Ovary (tissue), 9 donors: ENCODE data around the gene GSTO2. TPM values are rescaled to one million over a fixed set of nuclear protein-coding genes. Genes with fewer than 3 reads are reported as not detected.

Source experiments
- DNase-seq, 5 donors: peaks; one replicate each; pipeline ENCODE4 v3.0.0-alpha.2; 2019 to 2020
- H3K27ac ChIP-seq, 2 donors: fragments of 200-600 bp; one replicate each; pipeline versions ENCODE4 v1.5.1 to v1.8.0; 2019 to 2022
- H3K27me3 ChIP-seq: fragments of 200-600 bp; one replicate; pipeline ENCODE4 v1.8.0; 2022
- H3K36me3 ChIP-seq: fragments of 200-600 bp; sonication (generic); one replicate; pipeline ENCODE4 v1.5.1; 2019
- H3K4me1 ChIP-seq: one replicate; pipeline ENCODE4 v1.8.1; 2013; ENCODE audit warnings: mild to moderate bottlenecking, moderate library complexity; ENCODE audit not compliant: insufficient read depth
- H3K4me3 ChIP-seq: fragments of 200-600 bp; sonication (generic); one replicate; pipeline ENCODE4 v1.5.1; 2017
- H3K9me3 ChIP-seq, 2 donors: fragments of 200-600 bp in 1 of 2; sonication (generic) in 1 of 2; one replicate each; pipeline versions ENCODE4 v1.5.1 to v1.8.1; 2013 to 2019; ENCODE audit warnings: mild to moderate bottlenecking in 1 of 2, moderate library complexity in 1 of 2
- CTCF ChIP-seq, 3 donors: fragments of 450-650 bp in 2 of 3; fragments of 200-600 bp in 1 of 3; IDR thresholded peaks; one replicate each; pipeline versions ENCODE4 v1.5.1 to v1.8.0; 2016 to 2022; ENCODE audit warnings: antibody characterized with exemption in 3 of 3, mild to moderate bottlenecking in 1 of 3
- EP300 ChIP-seq: sonication (generic); formaldehyde crosslinking; IDR thresholded peaks from one replicate; pipeline ENCODE4 v1.6.1; 2017; ENCODE audit warnings: antibody characterized with exemption
- POLR2A ChIP-seq: fragments of 450-650 bp; IDR thresholded peaks from one replicate; pipeline ENCODE4 v1.6.1; 2017; ENCODE audit warnings: antibody characterized with exemption, mild to moderate bottlenecking, moderate library complexity
- WGBS, 3 donors: extraction: QIAGEN DNeasy Blood & Tissue Kit in 1 of 3; methylation state at CpG; one replicate each; pipeline versions ENCODE4 v1.1.5 to v1.1.7; 2013 to 2017; 5-methylcytosine and 5-hydroxymethylcytosine counted together
- intact Hi-C, 4 donors: fragments of 100-400 bp; cut with DNase I; formaldehyde crosslinking; loops; one replicate each; pipeline versions ENCODE4 v1.11.0 to v1.15.1; 2022 to 2023
- polyA plus RNA-seq, 2 donors: library from polyadenylated mRNA; stranded (reverse); fragments of 200-250 nt in 1 of 2; fragments of 350-450 nt in 1 of 2; fragmentation: Illumina TruSeq in 1 of 2; extraction: RNeasy Lipid Tissue Mini Kit (QIAGEN cat#74804) in 1 of 2; gene quantifications; one replicate each; pipeline ENCODE4 v1.2.3, GENCODE V29; 2013 to 2014
- total RNA-seq, 7 donors: library from RNA; depleted of rRNA in 2 of 7; stranded (reverse); fragments of >200 nt in 2 of 7; fragmentation: NEBNext Ultra II Directional in 3 of 7; extraction: Animal tissue kit (Norgen Biotek cat#: 25700) in 3 of 7; gene quantifications; one replicate each; pipeline versions ENCODE4 v1.1.0 to v1.2.4, GENCODE V29; 2016 to 2023
- donor health status: DM: no; HTN: no; CAD: no; lungs with moderate emphysema.
- donor health status: DM: no; HTN: no; CAD: no.
- donor health status: Bipolar disorder and iron deficiency.
- donor health status: DM: yes; HTN: yes; CAD: no.
- donor health status: DM: no; HTN: no; CAD: no.
- donor health status: DM: yes; HTN: yes; CAD: no.

GSTO2 gene
- total and polyA plus RNA-seq, 9 donors: 3.7 to 19.0 (median 12.3) TPM

GRCh38 chr10:104339469-104340110 lies 70.6 kb downstream of the GSTO2 start:
- peak; percentile 66 to 84 (median 72) for DNase-seq
- Histone ChIP-seq H3K4me1 (peaks cover 6% of the 10 kb centered on the region), H3K36me3 (no peaks in the 10 kb centered on the region), H3K27me3 (no peaks in the 10 kb centered on the region), H3K27ac (peak overlapping the region; percentile 89 to 97), H3K9me3 (no peaks in the 10 kb centered on the region), H3K4me3 (peak overlapping the region; percentile 92)
- TF ChIP-seq POLR2A: no peak
- TF ChIP-seq CTCF (IDR thresholded peaks at IDR 0.05): no peak
- intact Hi-C loops: loop anchor here in 3 of 4 donors (5.0 to 10.0 kb wide), 3 partner anchors 37 to 435 kb away; no protein-coding TSS in a partner anchor
- 0 to 1% (median 1%) methylated on average over 11 of the region's 11 CpGs for WGBS, 3 donors

GRCh38 chr10:104340111-104340526 lies 71.1 kb downstream of the GSTO2 start:
- intact Hi-C loops: loop anchor here in 1 of 4 donors (5.0 kb wide), 1 partner anchor 43 kb away; no protein-coding TSS in a partner anchor
- DNase-seq: peak in 2 of 5 donors; percentile 17 to 25
- TF ChIP-seq CTCF (IDR thresholded peaks at IDR 0.05): no peak
- no peak for TF ChIP-seq POLR2A
- no peak for TF ChIP-seq EP300
- Histone ChIP-seq H3K27me3 (no peaks in the 10 kb centered on the region), H3K9me3 (no peaks in the 10 kb centered on the region), H3K4me3 (peak overlapping the region; percentile 92), H3K27ac (peak overlapping the region; percentile 89 to 97), H3K4me1 (peaks cover 6% of the 10 kb centered on the region), H3K36me3 (no peaks in the 10 kb centered on the region)
- WGBS, 3 donors: 8 to 12% (median 9%) methylated on average over 4 of the region's 4 CpGs

GRCh38 chr10:104340641-104341040 lies 71.7 kb downstream of the GSTO2 start:
- peak in 1 of 5 donors; percentile 14 for DNase-seq
- Histone ChIP-seq H3K9me3 (no peaks in the 10 kb centered on the region), H3K4me3 (no peak overlapping the region), H3K4me1 (peaks cover 6% of the 10 kb centered on the region), H3K36me3 (no peaks in the 10 kb centered on the region), H3K27ac (peak overlapping the region in 1 of 2 donors; percentile 89), H3K27me3 (no peaks in the 10 kb centered on the region)
- TF ChIP-seq CTCF (IDR thresholded peaks at IDR 0.05) (no peak), POLR2A (no peak), EP300 (no peak)
- intact Hi-C loops: loop anchor here in 1 of 4 donors (5.0 kb wide), 1 partner anchor 43 kb away; no protein-coding TSS in a partner anchor
- 75 to 79% (median 77%) methylated on average over 4 of the region's 4 CpGs for WGBS, 3 donors

- intact Hi-C loops: loop anchor here in 1 of 4 donors (5.0 kb wide), 1 partner anchor 46 kb away; no protein-coding TSS in a partner anchor
- Histone ChIP-seq H3K4me3 (no peak overlapping the region), H3K36me3 (no peaks in the 10 kb centered on the region), H3K27ac (peak overlapping the region in 1 of 2 donors; percentile 32), H3K27me3 (no peaks in the 10 kb centered on the region), H3K9me3 (no peaks in the 10 kb centered on the region), H3K4me1 (peaks cover 3% of the 10 kb centered on the region)
- WGBS, 3 donors: 7 to 17% (median 8%) methylated on average over 3 of the region's 3 CpGs
- DNase-seq: peak in 1 of 5 donors; percentile 18
- TF ChIP-seq EP300: no peak
- TF ChIP-seq POLR2A: no peak
- TF ChIP-seq CTCF (IDR thresholded peaks at IDR 0.05): no peak
Measured at GRCh38 chr10:104342941-104343411, 74.0 kb downstream of the GSTO2 start.
